Measurements from ENCODE around the gene COX19.

COX19 gene

DNA sequence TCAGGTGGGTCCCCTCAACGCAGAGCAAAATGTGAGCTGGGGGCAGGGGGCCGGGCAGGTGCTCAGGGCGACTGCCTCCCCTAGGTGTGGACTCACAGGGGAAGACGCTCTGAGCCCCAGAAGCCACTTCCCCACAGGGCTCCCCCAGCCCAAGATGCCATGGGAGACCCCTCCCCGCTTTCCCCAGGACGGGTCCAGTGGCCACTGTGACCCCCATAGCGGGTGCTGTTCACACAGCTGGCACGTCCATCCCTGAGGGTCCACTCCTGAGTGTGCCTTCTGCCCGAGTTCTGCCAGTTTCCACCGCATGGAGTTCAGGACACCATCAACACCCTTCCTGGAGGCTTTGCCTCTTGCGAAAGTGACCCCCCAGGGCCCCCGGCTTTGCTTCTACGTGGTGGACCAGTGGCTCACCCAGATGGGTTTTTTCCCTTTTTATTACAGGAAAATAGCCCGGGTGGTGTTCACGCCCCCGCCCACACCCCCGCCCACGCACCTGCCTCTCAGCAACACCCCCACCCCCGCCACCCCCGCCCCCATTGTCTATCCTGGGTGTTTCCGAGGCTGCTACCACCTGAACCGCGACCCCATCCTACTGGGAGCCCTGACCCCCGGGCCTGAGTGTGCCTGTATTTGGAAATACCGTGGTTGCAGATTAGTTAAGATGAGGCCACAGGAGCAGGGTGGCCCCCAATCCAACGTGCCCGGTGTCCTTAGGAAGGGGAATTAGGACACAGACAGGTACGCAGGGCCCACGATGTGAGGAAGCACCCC, 52.8 kb downstream of the COX19 start:
- DNase-seq, result no peak

DNA sequence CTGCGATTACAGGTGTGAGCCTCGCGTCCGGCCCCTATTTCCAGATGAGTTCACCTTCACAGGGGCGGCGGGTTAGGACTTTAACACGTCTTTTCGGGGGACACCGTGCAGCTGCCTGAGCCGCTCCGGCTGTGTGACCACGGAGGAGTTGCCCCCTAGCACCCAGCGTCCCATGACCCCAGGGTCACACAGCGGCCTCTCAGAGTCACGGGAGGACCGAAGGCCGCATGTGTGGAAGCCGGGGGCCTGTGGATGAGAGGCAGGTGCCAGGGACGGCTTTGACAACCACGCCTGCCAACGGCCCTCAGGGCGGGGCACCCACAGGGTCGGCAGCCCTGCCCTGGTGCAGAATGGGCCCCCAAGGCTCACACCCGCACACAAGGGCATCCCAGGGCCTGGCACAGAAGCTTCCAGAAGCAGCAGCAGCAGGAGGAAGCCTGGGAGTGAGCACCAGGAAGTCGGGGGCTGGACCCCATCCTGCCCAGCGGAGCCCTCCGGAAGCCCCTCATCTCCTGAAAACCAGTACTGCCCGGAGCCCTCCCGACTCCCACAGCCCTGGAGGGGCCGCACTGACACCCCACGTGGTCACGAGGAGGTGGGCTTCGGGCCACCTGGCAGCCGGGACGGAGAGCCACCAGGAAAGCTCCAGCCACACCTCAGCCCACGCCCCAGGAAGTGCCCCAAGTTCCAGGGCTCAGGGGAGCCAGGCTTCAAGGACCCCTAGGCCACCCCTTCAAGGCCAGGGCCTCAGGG, 53.6 kb downstream of the COX19 start:
- DNase-seq, result no peak

DNA sequence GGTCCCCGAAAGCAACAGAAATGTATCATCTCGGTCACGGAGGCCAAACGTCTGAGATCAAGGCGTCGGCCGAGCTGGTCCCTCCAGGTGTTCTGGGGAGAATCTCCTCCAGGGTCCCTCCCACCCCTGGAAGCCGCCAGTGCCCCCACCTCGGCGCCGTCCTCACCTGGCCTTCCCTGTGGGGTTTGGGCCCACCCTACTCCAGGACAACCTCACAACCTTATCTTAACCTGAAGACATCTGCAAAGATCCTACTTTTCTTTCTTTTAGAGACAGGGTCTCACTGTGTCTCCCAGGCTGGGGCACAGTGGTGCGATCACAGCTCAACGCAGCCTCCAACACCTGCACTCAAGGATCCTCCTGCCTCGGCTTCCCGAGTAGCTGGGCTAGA, 54.3 kb downstream of the COX19 start:
- no peak for DNase-seq

DNA sequence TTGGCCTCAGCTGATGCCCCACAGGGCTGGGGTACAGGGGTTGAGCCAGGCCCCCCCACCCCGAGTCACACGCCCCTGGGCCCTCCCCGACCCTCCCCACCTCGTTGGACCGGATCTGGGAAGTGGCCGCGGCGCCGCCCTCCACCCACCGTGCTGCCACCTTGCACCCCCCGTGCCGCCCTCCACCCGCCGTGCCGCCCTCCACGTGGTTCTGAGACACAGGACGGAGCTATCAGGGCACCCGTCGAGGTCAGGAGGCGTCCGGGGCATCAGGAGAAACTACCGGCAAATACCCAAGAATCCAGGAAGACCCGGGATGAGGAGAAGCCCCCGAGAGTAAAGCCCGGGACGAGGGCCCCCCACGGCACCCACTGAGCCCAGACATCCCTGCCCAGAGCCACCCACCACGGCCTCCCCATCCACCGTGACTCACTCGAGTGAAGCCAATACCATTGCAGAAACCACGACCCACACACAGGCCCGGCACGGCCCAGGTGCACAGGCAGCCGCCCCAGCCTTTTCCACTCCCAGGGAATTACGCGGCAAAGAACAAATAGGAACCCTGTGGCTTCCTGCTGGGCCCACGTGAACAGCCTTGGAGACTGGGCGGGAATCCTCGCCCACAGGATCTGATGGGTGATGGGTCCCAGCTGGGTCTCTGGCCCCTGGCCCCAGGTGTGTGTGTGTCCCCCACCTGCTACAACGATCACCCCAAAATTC, 54.8 kb downstream of the COX19 start:
- DNase-seq, result no peak

DNA sequence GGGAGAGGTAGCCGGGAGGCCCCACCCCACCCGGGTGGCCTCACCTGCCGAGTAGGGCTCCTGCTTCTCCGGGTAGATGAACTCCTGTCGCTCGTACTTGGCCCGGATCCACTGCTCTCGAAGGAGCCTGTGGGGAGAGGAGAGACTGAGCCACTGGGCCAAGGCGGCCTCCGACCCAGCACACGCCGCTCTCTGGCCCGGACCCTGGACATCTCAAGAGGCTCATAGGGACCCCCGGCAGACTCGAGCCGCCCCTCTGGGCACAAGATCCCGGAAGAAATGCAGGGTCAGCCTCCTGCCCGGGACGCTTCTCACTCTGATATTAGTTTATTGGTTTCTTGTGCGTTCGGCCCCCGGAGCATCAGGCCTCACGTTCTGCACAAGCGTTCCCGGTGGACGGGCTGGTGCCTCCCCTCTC, 55.4 kb downstream of the COX19 start:
- DNase-seq, result no peak

DNA sequence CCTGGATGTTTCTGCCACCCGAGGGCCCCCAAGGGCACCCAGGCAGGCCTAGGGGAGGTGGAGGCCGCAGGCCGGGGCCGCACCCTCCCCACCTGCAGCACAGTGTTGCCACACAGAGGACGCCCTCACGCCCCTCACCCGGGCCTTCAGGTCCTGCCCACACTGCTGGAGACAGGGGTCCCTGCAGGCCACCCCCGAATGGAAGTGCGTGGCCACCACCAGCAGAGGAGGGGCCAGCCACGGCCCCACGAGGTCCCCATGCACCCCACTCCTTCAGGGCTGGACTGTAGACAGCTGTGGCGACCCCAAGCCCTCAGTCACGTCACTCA, 56.3 kb downstream of the COX19 start:
- no peak for DNase-seq

DNA sequence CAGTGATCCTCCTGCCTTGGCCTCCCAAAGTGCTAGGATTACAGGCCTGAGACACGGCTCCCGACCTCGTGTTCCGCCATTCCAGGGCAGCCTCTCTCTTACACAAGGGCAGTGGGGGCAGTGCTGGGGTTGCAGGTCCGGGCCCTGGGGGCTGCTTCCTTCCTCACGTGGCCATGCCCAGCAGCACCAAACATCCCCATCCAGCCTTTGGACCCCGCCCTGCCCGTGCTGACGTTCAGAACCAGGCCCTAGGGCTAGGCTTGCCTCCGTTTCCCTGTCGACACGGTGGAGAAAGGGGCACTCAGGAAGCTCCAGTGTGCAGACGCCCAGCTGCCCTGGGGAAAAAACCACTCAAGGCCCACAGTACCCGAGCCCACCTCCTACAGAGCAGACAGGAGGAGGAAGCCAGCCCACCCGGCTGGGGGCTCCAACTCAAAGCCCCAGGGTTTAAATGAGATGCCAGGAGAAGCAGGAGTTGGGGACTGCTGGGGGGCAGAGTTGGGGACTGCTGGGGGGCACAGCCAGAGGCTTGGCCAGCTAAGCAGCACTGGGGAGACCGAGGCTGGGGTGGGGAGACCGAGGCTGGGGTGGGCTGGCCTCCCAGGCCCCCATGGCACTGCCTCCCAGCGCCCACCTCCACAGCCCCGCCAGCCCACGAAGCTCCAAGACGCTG, 56.8 kb downstream of the COX19 start:
- no peak for DNase-seq

DNA sequence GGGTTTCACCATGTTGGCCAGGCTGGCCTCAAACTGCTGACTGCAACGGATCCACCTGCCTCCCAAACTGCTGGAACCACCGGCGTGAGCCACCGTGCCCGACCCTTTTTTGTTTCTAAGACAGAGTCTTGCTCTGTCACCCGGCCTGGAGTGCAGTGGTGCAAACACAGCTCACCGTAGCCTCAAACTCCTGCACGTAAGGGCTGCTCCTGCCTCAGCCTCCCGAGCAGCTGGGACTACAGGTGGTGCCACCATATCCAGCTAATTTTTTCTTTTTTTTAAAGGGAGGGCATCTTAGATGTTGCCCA, 57.3 kb downstream of the COX19 start:
- DNase-seq, result no peak

DNA sequence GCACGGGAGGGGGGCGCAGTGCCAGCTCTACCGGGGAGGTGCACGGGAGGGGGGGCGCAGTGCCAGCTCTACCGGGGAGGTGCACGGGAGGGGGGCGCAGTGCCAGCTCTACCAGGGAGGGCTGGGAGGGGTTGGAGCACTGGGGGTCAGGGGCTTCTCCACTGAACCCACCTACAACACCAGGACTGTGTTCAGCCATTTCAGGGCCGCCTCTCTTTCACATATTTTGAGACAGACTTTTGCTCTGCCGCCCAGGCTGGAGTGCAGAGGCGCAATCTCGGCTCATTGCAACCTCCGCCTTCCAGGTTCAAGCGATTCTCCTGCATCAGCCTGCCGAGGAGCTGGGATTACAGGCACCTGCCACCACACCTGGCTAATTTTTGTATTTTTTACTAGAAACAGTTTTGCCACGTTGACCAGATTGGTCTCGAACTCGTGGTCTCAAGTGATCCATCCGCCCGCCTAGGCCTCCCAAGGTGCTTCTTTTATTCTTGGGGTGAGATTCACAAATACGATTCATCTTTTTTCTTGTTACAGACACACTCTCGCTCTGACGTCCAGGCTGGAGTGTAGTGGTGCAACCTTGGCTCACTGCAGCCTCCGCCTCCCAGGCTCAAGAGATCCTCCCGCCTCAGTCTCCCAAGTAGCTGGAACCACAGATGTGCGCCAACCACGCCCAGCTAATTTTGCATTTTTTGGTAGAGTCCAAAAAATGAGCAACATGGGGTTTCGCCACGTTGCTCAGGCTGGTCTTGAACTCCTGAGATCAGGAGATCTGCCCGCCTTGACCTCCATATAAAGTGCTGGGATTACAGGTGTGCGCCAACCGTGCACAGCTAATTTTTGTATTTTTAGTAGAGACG, 57.9 kb downstream of the COX19 start:
- DNase-seq, result no peak

DNA sequence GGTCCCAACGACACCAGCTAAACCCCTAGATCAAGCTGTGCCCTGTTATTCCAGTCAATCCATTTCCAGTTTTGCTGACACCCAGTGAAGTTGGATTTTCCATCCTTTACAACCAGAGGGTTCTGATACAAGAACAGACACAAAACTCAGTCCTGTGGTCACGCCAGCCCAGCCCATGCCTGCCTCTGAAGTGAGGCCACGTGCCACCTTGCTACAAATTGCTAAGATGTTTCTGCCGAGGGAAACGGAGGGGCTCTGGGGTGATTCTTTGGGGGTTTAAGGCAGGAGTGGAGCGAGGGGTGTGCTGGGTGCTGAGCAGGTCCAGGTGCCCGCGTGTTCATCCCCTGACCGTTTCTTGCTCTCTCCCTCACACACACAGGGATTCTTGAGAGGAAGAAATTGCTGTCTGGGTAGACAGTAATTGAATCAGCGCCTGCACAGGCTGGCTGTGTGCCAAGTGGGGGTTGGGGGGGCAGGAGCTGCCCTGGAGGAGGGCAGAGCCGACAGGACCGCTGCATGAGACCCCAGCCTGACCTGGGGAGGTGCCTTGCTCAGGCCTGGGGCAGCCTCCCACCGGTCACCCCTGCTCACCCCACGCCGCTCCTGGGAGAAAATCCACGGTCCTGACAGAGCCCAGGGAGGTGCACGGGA, 58.9 kb downstream of the COX19 start:
- DNase-seq, result no peak
